ENCODE data around the gene PRL. TPM values are rescaled to one million over a fixed set of nuclear protein-coding genes. Genes with fewer than 3 reads are reported as not detected.

PRL gene
- total and polyA plus RNA-seq, 9 donors = 0.07 to 1.6 (median 0.30) TPM; not detected in 1

DNA sequence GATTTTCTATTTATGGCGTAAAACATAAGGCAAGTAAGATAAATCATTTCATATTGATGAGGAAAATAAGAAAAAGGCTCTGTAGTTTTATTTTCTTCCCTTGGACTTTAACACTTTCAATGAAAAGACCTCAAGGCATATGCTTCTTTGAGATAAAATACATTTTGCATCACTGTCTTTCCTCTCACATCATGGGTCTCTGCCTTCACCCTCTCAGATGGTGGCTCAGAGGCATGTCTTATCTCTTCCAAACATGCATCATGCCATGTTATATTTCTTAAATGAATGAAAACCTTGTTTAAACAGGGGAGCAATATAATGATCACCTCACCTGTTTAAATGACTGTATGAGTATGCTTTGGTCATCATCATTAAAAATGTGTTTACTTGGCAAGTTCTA is 59.3 kb downstream of the PRL start:
- DNase-seq = no peak
- no peaks in the 10 kb centered on the region for H3K36me3 ChIP-seq (ENCODE audit: control insufficient read depth, insufficient read depth, low read length)
- no CpG with 5 or more reads among the region's 1 CpG for WGBS (ENCODE audit: insufficient coverage)
- no peaks in the 10 kb centered on the region for H3K9me3 ChIP-seq (replicated peaks; ENCODE audit: control insufficient read depth, low read depth, low read length)
- H3K27me3 ChIP-seq (ENCODE audit: control insufficient read depth, insufficient read depth, low read length) = no peaks in the 10 kb centered on the region
- H3K4me3 ChIP-seq (ENCODE audit: low read length) = no peak overlapping the region
- no peak overlapping the region for H3K27ac ChIP-seq (ENCODE audit: low read length)
- H3K4me1 ChIP-seq (ENCODE audit: control insufficient read depth, insufficient read depth, low read length) = no peaks in the 10 kb centered on the region
